HG03066 (cell line): Measurements from ENCODE around the gene FOXA1.
"Not testable (repeated sequence)": the region's sequence is repeated elsewhere in the genome, so short reads cannot be mapped to it uniquely, and the experiment has no call there.

Experiments
- ATAC-seq: cut with Tn5 transposase; IDR thresholded peaks from one replicate; pipeline ENCODE4 v1.9.1; 2021; ENCODE audit warnings: low read depth; ENCODE audit not compliant: unreplicated experiment

Gene FOXA1

GRCh38 chr14:37563189-37563588 lies 31.9 kb downstream of the FOXA1 start:
- no peak for ATAC-seq

GRCh38 chr14:37559386-37559785 lies 35.7 kb downstream of the FOXA1 start:
- ATAC-seq: no peak

GRCh38 chr14:37558740-37559139 lies 36.3 kb downstream of the FOXA1 start:
- ATAC-seq: no peak

- not testable (repeated sequence) for ATAC-seq
Measured at GRCh38 chr14:37555596-37555995, 39.5 kb downstream of the FOXA1 start.

GRCh38 chr14:37553935-37554550 lies 41.0 kb downstream of the FOXA1 start:
- ATAC-seq: no peak

GRCh38 chr14:37551119-37551518 lies 43.9 kb downstream of the FOXA1 start:
- ATAC-seq: no peak

GRCh38 chr14:37550511-37550910 lies 44.5 kb downstream of the FOXA1 start:
- no peak for ATAC-seq

GRCh38 chr14:37546621-37547447 lies 48.2 kb downstream of the FOXA1 start:
- no peak for ATAC-seq

- no peak for ATAC-seq
Measured at GRCh38 chr14:37545174-37545573, 49.9 kb downstream of the FOXA1 start.

GRCh38 chr14:37544407-37544806 lies 50.6 kb downstream of the FOXA1 start:
- no peak for ATAC-seq

- ATAC-seq: no peak
Measured at GRCh38 chr14:37539992-37540391, 55.1 kb downstream of the FOXA1 start.
